ENCODE results near the gene TLCD5. TPM values are rescaled to one million over a fixed set of nuclear protein-coding genes. Genes with fewer than 3 reads are reported as not detected.

TLCD5 gene
- total and polyA plus RNA-seq, 2 experiments from 2014 or later = 8.7 to 9.0 TPM

GRCh38 chr11:120327311-120327710 is 2.2 kb downstream of the TLCD5 start:
- Histone ChIP-seq H3K79me2 (peaks cover 2% of the 10 kb centered on the region), H3K27me3 (no peaks in the 10 kb centered on the region), H3K4me2 (peak overlapping the region; percentile 82), H3K4me1 (ENCODE audit: insufficient read depth) (peaks cover 32% of the 10 kb centered on the region), H3K36me3 (replicated peaks; ENCODE audit: insufficient read depth, low read depth) (no peaks in the 10 kb centered on the region), H3K9me2 (replicated peaks; ENCODE audit: insufficient read depth) (no peaks in the 10 kb centered on the region), H2AFZ (no peak overlapping the region), H4K20me1 (ENCODE audit: insufficient read depth, poor library complexity, severe bottlenecking) (no peaks in the 10 kb centered on the region), H3K9me3 (ENCODE audit: low read depth) (no peaks in the 10 kb centered on the region), H3K4me3 (no peak overlapping the region), H3K27ac (peak overlapping the region; percentile 88)
- TF ChIP-seq EZH2phosphoT487 (IDR thresholded peaks at IDR 0.05; ENCODE audit: low read depth, severe bottlenecking, unreplicated experiment) (no peak), EZH2 (IDR thresholded peaks at IDR 0.05; ENCODE audit: borderline replicate concordance) (no peak), CTCF (IDR thresholded peaks at IDR 0.05; ENCODE audit: poor library complexity) (no peak)
- WGBS (ENCODE audit: low lambda C conversion rate, missing lambda C conversion rate) = 85% methylated on average over 4 of the region's 4 CpGs
- no peak for DNase-seq (ENCODE audit: low spot score)

- no peaks in the 10 kb centered on the region for H3K36me3 ChIP-seq (replicated peaks; ENCODE audit: insufficient read depth, low read depth)
- no peaks in the 10 kb centered on the region for H3K27me3 ChIP-seq
- no peak for DNase-seq (ENCODE audit: low spot score)
- no peak overlapping the region for H3K4me3 ChIP-seq
- H3K9me3 ChIP-seq (ENCODE audit: low read depth) = no peaks in the 10 kb centered on the region
- H3K79me2 ChIP-seq = peaks cover 2% of the 10 kb centered on the region
- no peak overlapping the region for H3K27ac ChIP-seq
- TF ChIP-seq CTCF (IDR thresholded peaks at IDR 0.05; ENCODE audit: poor library complexity) = no peak
- no peak for TF ChIP-seq EZH2phosphoT487 (IDR thresholded peaks at IDR 0.05; ENCODE audit: low read depth, severe bottlenecking, unreplicated experiment)
- TF ChIP-seq EZH2 (IDR thresholded peaks at IDR 0.05; ENCODE audit: borderline replicate concordance) = no peak
- no peak overlapping the region for H3K4me2 ChIP-seq
- 85% methylated on average over 3 of the region's 3 CpGs for WGBS (ENCODE audit: low lambda C conversion rate, missing lambda C conversion rate)
- H3K9me2 ChIP-seq (replicated peaks; ENCODE audit: insufficient read depth) = no peaks in the 10 kb centered on the region
- H2AFZ ChIP-seq = no peak overlapping the region
- peaks cover 33% of the 10 kb centered on the region for H3K4me1 ChIP-seq (ENCODE audit: insufficient read depth)
- H4K20me1 ChIP-seq (ENCODE audit: insufficient read depth, poor library complexity, severe bottlenecking) = no peaks in the 10 kb centered on the region
Observed at GRCh38 chr11:120329556-120329955, 4.5 kb downstream of the TLCD5 start.

DNA sequence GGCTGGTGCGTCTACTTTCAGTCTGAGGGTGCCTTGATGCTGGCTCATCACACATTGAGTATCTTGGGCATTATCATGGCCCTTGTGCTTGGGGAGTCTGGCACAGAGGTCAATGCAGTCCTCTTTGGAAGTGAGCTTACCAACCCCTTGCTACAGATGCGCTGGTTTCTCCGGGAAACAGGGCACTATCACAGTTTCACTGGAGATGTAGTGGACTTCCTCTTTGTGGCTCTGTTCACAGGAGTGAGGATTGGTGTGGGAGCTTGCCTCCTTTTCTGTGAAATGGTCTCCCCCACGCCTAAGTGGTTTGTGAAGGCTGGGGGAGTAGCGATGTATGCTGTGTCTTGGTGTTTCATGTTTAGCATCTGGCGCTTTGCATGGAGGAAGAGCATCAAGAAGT is 4.9 kb downstream of the TLCD5 start:
- H3K4me2 ChIP-seq = no peak overlapping the region
- no peaks in the 10 kb centered on the region for H3K9me3 ChIP-seq (ENCODE audit: low read depth)
- no peak overlapping the region for H2AFZ ChIP-seq
- no peak overlapping the region for H3K4me3 ChIP-seq
- no peaks in the 10 kb centered on the region for H4K20me1 ChIP-seq (ENCODE audit: insufficient read depth, poor library complexity, severe bottlenecking)
- H3K27ac ChIP-seq = no peak overlapping the region
- no peak for DNase-seq (ENCODE audit: low spot score)
- no peaks in the 10 kb centered on the region for H3K9me2 ChIP-seq (replicated peaks; ENCODE audit: insufficient read depth)
- whole genome bisulfite sequencing (ENCODE audit: low lambda C conversion rate, missing lambda C conversion rate) = over 99% methylated on average over 6 of the region's 6 CpGs
- TF ChIP-seq CTCF (IDR thresholded peaks at IDR 0.05; ENCODE audit: poor library complexity) (no peak), EZH2 (IDR thresholded peaks at IDR 0.05; ENCODE audit: borderline replicate concordance) (no peak)
- peaks cover 2% of the 10 kb centered on the region for H3K79me2 ChIP-seq
- H3K36me3 ChIP-seq (replicated peaks; ENCODE audit: insufficient read depth, low read depth) = no peaks in the 10 kb centered on the region
- H3K4me1 ChIP-seq (ENCODE audit: insufficient read depth) = peaks cover 33% of the 10 kb centered on the region
- no peaks in the 10 kb centered on the region for H3K27me3 ChIP-seq

Measured in hepatocyte (in vitro differentiated cells).